Skeletal muscle tissue (tissue), 4 donors: ENCODE results near the gene HOXD3. TPM values are rescaled to one million over a fixed set of nuclear protein-coding genes. Genes with fewer than 3 reads are reported as not detected.
A peak's percentile ranks its signal among the peaks of the same experiment; 100 is the strongest.

Experiments
- H3K27ac ChIP-seq: one replicate; pipeline ENCODE4 v1.7.0; 2013; ENCODE audit warnings: mild to moderate bottlenecking, low read depth, low read length, inconsistent platforms
- H3K27me3 ChIP-seq, 3 donors: one replicate each; pipeline ENCODE4 v1.7.0; 2013; ENCODE audit warnings: low read length in 3 of 3; ENCODE audit not compliant: control insufficient read depth in 3 of 3, insufficient read depth in 3 of 3
- H3K36me3 ChIP-seq, 3 donors: one replicate each; pipeline ENCODE4 v1.7.0; 2013; ENCODE audit warnings: low read length in 3 of 3; ENCODE audit not compliant: control insufficient read depth in 3 of 3, insufficient read depth in 3 of 3
- H3K4me1 ChIP-seq, 3 donors: one replicate each; pipeline ENCODE4 v1.7.0; 2013; ENCODE audit warnings: low read length in 3 of 3, mild to moderate bottlenecking in 3 of 3; ENCODE audit not compliant: control insufficient read depth in 3 of 3, insufficient read depth in 3 of 3
- H3K4me3 ChIP-seq, 3 donors: one replicate each; pipeline ENCODE4 v1.7.0; 2013; ENCODE audit warnings: low read length in 3 of 3
- H3K9ac ChIP-seq, 3 donors: one replicate each; pipeline ENCODE4 v1.7.0; 2013; ENCODE audit warnings: low read length in 3 of 3, mild to moderate bottlenecking in 3 of 3, moderate library complexity in 2 of 3, low read depth in 1 of 3
- H3K9me3 ChIP-seq, 3 donors: one replicate each; pipeline ENCODE4 v1.7.0; 2013; ENCODE audit warnings: low read length in 3 of 3; ENCODE audit not compliant: control insufficient read depth in 3 of 3
- total RNA-seq: library from RNA; depleted of rRNA; stranded (reverse); fragments of >200 nt; gene quantifications from one replicate; pipeline ENCODE4 v1.2.3, GENCODE V29; 2014
- donor health status: Osteomylitis.

The HOXD3 gene
- total RNA-seq, 1 donor from 2014 or later = 4.2 TPM

GRCh38 chr2:176170602-176171305, 13.6 kb downstream of the HOXD3 start:
- Histone ChIP-seq H3K27ac (no peak overlapping the region), H3K4me3 (no peak overlapping the region), H3K9me3 (no peaks in the 10 kb centered on the region), H3K36me3 (no peaks in the 10 kb centered on the region), H3K27me3 (peaks cover 13 to 68% (median 34%) of the 10 kb centered on the region in 3 donors), H3K9ac (no peak overlapping the region), H3K4me1 (peaks cover 0 to 3% (median 0%) of the 10 kb centered on the region in 3 donors)

- no peaks in the 10 kb centered on the region for H3K9me3 ChIP-seq
- no peaks in the 10 kb centered on the region for H3K36me3 ChIP-seq
- H3K4me3 ChIP-seq = peak overlapping the region in 1 of 3 donors; percentile 29
- peaks cover 0 to 3% (median 0%) of the 10 kb centered on the region in 3 donors for H3K4me1 ChIP-seq
- no peak overlapping the region for H3K9ac ChIP-seq
- no peak overlapping the region for H3K27ac ChIP-seq
- H3K27me3 ChIP-seq = peaks cover 11 to 72% (median 29%) of the 10 kb centered on the region in 3 donors
Measured at GRCh38 chr2:176171351-176172006, 14.4 kb downstream of the HOXD3 start.

GRCh38 chr2:176172007-176172894, 15.1 kb downstream of the HOXD3 start:
- peaks cover 11 to 72% (median 31%) of the 10 kb centered on the region in 3 donors for H3K27me3 ChIP-seq
- no peaks in the 10 kb centered on the region for H3K9me3 ChIP-seq
- H3K9ac ChIP-seq = no peak overlapping the region
- no peak overlapping the region for H3K27ac ChIP-seq
- H3K36me3 ChIP-seq = no peaks in the 10 kb centered on the region
- H3K4me1 ChIP-seq = peaks cover 0 to 3% (median 0%) of the 10 kb centered on the region in 3 donors
- peak overlapping the region in 1 of 3 donors; percentile 29 for H3K4me3 ChIP-seq

- peaks cover 18 to 73% (median 39%) of the 10 kb centered on the region in 3 donors for H3K27me3 ChIP-seq
- no peak overlapping the region for H3K9ac ChIP-seq
- H3K27ac ChIP-seq = no peak overlapping the region
- H3K4me3 ChIP-seq = no peak overlapping the region
- H3K4me1 ChIP-seq = peaks cover 3 to 4% (median 4%) of the 10 kb centered on the region in 3 donors
- no peaks in the 10 kb centered on the region for H3K36me3 ChIP-seq
- no peaks in the 10 kb centered on the region for H3K9me3 ChIP-seq
Measured at GRCh38 chr2:176172895-176173566, 15.9 kb downstream of the HOXD3 start.

- no peak overlapping the region for H3K9ac ChIP-seq
- H3K27me3 ChIP-seq = peaks cover 23 to 81% (median 45%) of the 10 kb centered on the region in 3 donors
- H3K9me3 ChIP-seq = no peaks in the 10 kb centered on the region
- H3K4me3 ChIP-seq = no peak overlapping the region
- H3K36me3 ChIP-seq = no peaks in the 10 kb centered on the region
- no peak overlapping the region for H3K27ac ChIP-seq
- peaks cover 3 to 6% (median 4%) of the 10 kb centered on the region in 3 donors for H3K4me1 ChIP-seq
Measured at GRCh38 chr2:176173567-176174381, 16.7 kb downstream of the HOXD3 start.

- Histone ChIP-seq H3K9me3 (no peaks in the 10 kb centered on the region), H3K36me3 (no peaks in the 10 kb centered on the region), H3K4me1 (peaks cover 3 to 6% (median 4%) of the 10 kb centered on the region in 3 donors), H3K27ac (no peak overlapping the region), H3K9ac (no peak overlapping the region), H3K27me3 (peaks cover 29 to 81% (median 45%) of the 10 kb centered on the region in 3 donors), H3K4me3 (no peak overlapping the region)
Measured at GRCh38 chr2:176174382-176174823, 17.3 kb downstream of the HOXD3 start.

- Histone ChIP-seq H3K27ac (no peak overlapping the region), H3K9me3 (no peaks in the 10 kb centered on the region), H3K9ac (no peak overlapping the region), H3K4me1 (peaks cover 3 to 6% (median 4%) of the 10 kb centered on the region in 3 donors), H3K36me3 (no peaks in the 10 kb centered on the region), H3K27me3 (peaks cover 36 to 82% (median 47%) of the 10 kb centered on the region in 3 donors), H3K4me3 (peak overlapping the region in 1 of 3 donors; percentile 22)
Measured at GRCh38 chr2:176174824-176175708, 18.0 kb downstream of the HOXD3 start.
